ENCODE data around the gene CAP1.

- TF ChIP-seq EZH2 (IDR thresholded peaks at IDR 0.05; ENCODE audit: borderline replicate concordance, low read length): no peak
- peak; percentile 28; the same call in 1 of the 2 replicates for TF ChIP-seq CTCF (IDR thresholded peaks at IDR 0.05; ENCODE audit: low read length)
These were observed 56.7 kb downstream of the CAP1 start, which contains the start of gene PPT1 for GRCh38 chr1:40096977-40097782.
